H1 (cell line): ENCODE measurements around the gene NFAM1. TPM values are rescaled to one million over a fixed set of nuclear protein-coding genes. Genes with fewer than 3 reads are reported as not detected.

Experiments used
- CTCF ChIA-PET: fragments of 300-600 bp; sonication (Branson Sonifier 250); formaldehyde crosslinking; loops from one replicate; lab custom pipeline; 2021; ENCODE audit not compliant: partially characterized antibody; lab: Charles Lee
- POLR2A ChIA-PET: fragments of 300-600 bp; sonication (Branson Sonifier 250); formaldehyde crosslinking; loops from one replicate; lab custom pipeline; 2021; ENCODE audit warnings: inconsistent platforms; ENCODE audit not compliant: partially characterized antibody; lab: Charles Lee
- DNase-seq, 2 experiments: peaks; one replicate each; pipeline versions ENCODE4 v3.0.0 to v3.0.0-alpha.2; 2010 to 2022; ENCODE audit warnings: low spot score in 2 of 2, low read depth in 1 of 2, mixed read lengths in 1 of 2
- FAIRE-seq: peaks from 2 replicates; lab custom pipeline; 2011; peaks lifted over from hg19 to GRCh38; lab: Jason Lieb, UNC
- H2AFZ ChIP-seq: 2 replicates; pipeline ENCODE4 v1.8.1; 2012; ENCODE audit warnings: low read length, inconsistent platforms
- H2AK5ac ChIP-seq: 2 replicates; pipeline ENCODE4 v1.6.1; 2013; ENCODE audit warnings: low read depth, low read length
- H2BK120ac ChIP-seq: replicated peaks from 2 replicates; pipeline ENCODE3; 2013; ENCODE audit warnings: low read depth, low read length, inconsistent platforms
- H2BK12ac ChIP-seq: 2 replicates; pipeline ENCODE4 v1.6.1; 2013; ENCODE audit warnings: low read depth, low read length
- H2BK15ac ChIP-seq: 2 replicates; pipeline ENCODE4 v1.6.1; 2013; ENCODE audit warnings: low read length
- H2BK20ac ChIP-seq: 2 replicates; pipeline ENCODE4 v1.6.1; 2013; ENCODE audit warnings: low read length
- H2BK5ac ChIP-seq: 2 replicates; pipeline ENCODE4 v1.6.1; 2013; ENCODE audit warnings: low read depth, low read length
- H3K14ac ChIP-seq: 2 replicates; pipeline ENCODE4 v1.6.1; 2013; ENCODE audit warnings: inconsistent platforms; ENCODE audit not compliant: insufficient read length
- H3K18ac ChIP-seq: 2 replicates; pipeline ENCODE4 v1.6.1; 2013; ENCODE audit warnings: low read length; ENCODE audit errors: extremely low read depth
- H3K23ac ChIP-seq: 2 replicates; pipeline ENCODE4 v1.6.1; 2013; ENCODE audit warnings: inconsistent platforms; ENCODE audit not compliant: insufficient read length
- H3K23me2 ChIP-seq: 2 replicates; pipeline ENCODE4 v1.6.1; 2013; ENCODE audit warnings: low read depth, low read length
- H3K27ac ChIP-seq: 2 replicates; pipeline ENCODE4 v1.6.1; 2011; ENCODE audit warnings: low read depth, low read length, inconsistent platforms
- H3K27me3 ChIP-seq, 4 experiments: replicated peaks in 1 of 4; 1 replicate in 1 of 4; 2 replicates in 3 of 4; pipeline versions ENCODE4 v1.6.1 to v1.8.1; 2011 to 2013; ENCODE audit warnings: low read length in 3 of 4, mild to moderate bottlenecking in 3 of 4, inconsistent platforms in 2 of 4, mixed read lengths in 2 of 4, moderate library complexity in 1 of 4; ENCODE audit not compliant: control insufficient read depth in 3 of 4, insufficient read depth in 3 of 4; ENCODE audit errors: extremely low read depth in 1 of 4
- H3K36me3 ChIP-seq, 4 experiments: 2 replicates each; pipeline versions ENCODE4 v1.6.1 to v1.8.1; 2011 to 2013; ENCODE audit warnings: mild to moderate bottlenecking in 4 of 4, low read length in 3 of 4, moderate library complexity in 2 of 4, control low read depth in 1 of 4, inconsistent platforms in 1 of 4; ENCODE audit not compliant: insufficient read depth in 4 of 4, control insufficient read depth in 2 of 4
- H3K4ac ChIP-seq: replicated peaks from 2 replicates; pipeline ENCODE3; 2013; ENCODE audit warnings: low read length, low read depth, mixed read lengths, inconsistent platforms; ENCODE audit not compliant: insufficient read length
- H3K4me1 ChIP-seq, 4 experiments: replicated peaks in 1 of 4; 1 replicate in 1 of 4; 2 replicates in 3 of 4; pipeline versions ENCODE4 v1.6.1 to v1.8.1; 2011 to 2013; ENCODE audit warnings: low read length in 3 of 4, inconsistent platforms in 2 of 4, mixed read lengths in 1 of 4; ENCODE audit not compliant: insufficient read depth in 4 of 4, control insufficient read depth in 3 of 4
- H3K4me2 ChIP-seq, 2 experiments: 2 replicates each; pipeline versions ENCODE4 v1.6.1 to v1.8.1; 2011 to 2013; ENCODE audit warnings: low read depth in 2 of 2, low read length in 2 of 2, control low read depth in 1 of 2, inconsistent platforms in 1 of 2, mild to moderate bottlenecking in 1 of 2; ENCODE audit not compliant: insufficient read depth in 1 of 2
- H3K4me3 ChIP-seq, 4 experiments: fragments of 200-600, 300-600 bp in 1 of 4; sonication (generic), shearing (Covaris generic), sonication (Bioruptor Twin) in 1 of 4; 2 replicates each; pipeline versions ENCODE4 v1.5.1 to v1.8.1; 2011 to 2016; ENCODE audit warnings: low read length in 4 of 4, low read depth in 3 of 4, control low read depth in 2 of 4, inconsistent platforms in 2 of 4, mild to moderate bottlenecking in 2 of 4, mixed read lengths in 1 of 4, moderate library complexity in 1 of 4; ENCODE audit not compliant: insufficient read depth in 2 of 4; ENCODE audit errors: extremely low read depth in 1 of 4
- H3K56ac ChIP-seq: replicated peaks from 2 replicates; pipeline ENCODE3; 2013; ENCODE audit warnings: low read depth, mild to moderate bottlenecking, mixed read lengths, low read length, inconsistent platforms; ENCODE audit not compliant: insufficient read length
- H3K79me1 ChIP-seq: 2 replicates; pipeline ENCODE4 v1.6.1; 2013; ENCODE audit warnings: low read depth, low read length, control low read depth
- H3K79me2 ChIP-seq, 2 experiments: 2 replicates each; pipeline versions ENCODE4 v1.6.1 to v1.8.1; 2012 to 2013; ENCODE audit warnings: low read length in 2 of 2, mild to moderate bottlenecking in 2 of 2, inconsistent platforms in 1 of 2; ENCODE audit not compliant: insufficient read depth in 2 of 2, control insufficient read depth in 1 of 2
- H3K9ac ChIP-seq, 4 experiments: replicated peaks in 1 of 4; 1 replicate in 1 of 4; 2 replicates in 3 of 4; pipeline versions ENCODE4 v1.6.1 to v1.8.1; 2011 to 2013; ENCODE audit warnings: low read depth in 3 of 4, low read length in 3 of 4, control low read depth in 2 of 4, mild to moderate bottlenecking in 2 of 4, moderate library complexity in 2 of 4, inconsistent platforms in 1 of 4; ENCODE audit errors: extremely low read depth in 1 of 4
- H3K9me3 ChIP-seq, 2 experiments: 2 replicates each; pipeline versions ENCODE4 v1.6.1 to v1.8.1; 2012 to 2013; ENCODE audit warnings: mild to moderate bottlenecking in 2 of 2, moderate library complexity in 2 of 2, control low read depth in 1 of 2, inconsistent platforms in 1 of 2, low read depth in 1 of 2, low read length in 1 of 2, mixed read lengths in 1 of 2; ENCODE audit not compliant: insufficient read depth in 2 of 2
- H4K20me1 ChIP-seq, 2 experiments: replicated peaks in 1 of 2; 2 replicates each; pipeline versions ENCODE3 to v1.8.1; 2011 to 2013; ENCODE audit warnings: inconsistent platforms in 2 of 2, low read length in 2 of 2, mild to moderate bottlenecking in 1 of 2; ENCODE audit not compliant: insufficient read depth in 2 of 2, control insufficient read depth in 1 of 2
- H4K5ac ChIP-seq: 2 replicates; pipeline ENCODE4 v1.6.1; 2013; ENCODE audit warnings: low read length, low read depth, mixed read lengths, inconsistent platforms; ENCODE audit not compliant: insufficient read length
- H4K8ac ChIP-seq: 2 replicates; pipeline ENCODE4 v1.8.0; 2013; ENCODE audit warnings: mild to moderate bottlenecking, moderate library complexity, low read length, inconsistent platforms; ENCODE audit not compliant: insufficient read depth; ENCODE audit errors: extremely low read depth
- H4K91ac ChIP-seq: replicated peaks from 2 replicates; pipeline ENCODE3; 2013; ENCODE audit warnings: low read length, mixed read lengths, inconsistent platforms; ENCODE audit not compliant: insufficient read length
- CBX5 ChIP-seq: fragments of 300-800, 300-1000 bp; sonication (generic); IDR thresholded peaks from 2 replicates; pipeline ENCODE4 v1.7.1; 2016; ENCODE audit warnings: antibody characterized with exemption, low read length, low read depth
- CBX8 ChIP-seq: fragments of 300-800, 300-1000 bp; sonication (generic); IDR thresholded peaks from 2 replicates; pipeline ENCODE4 v1.7.1; 2016; ENCODE audit warnings: low read depth, low read length, borderline replicate concordance
- CEBPB ChIP-seq: IDR thresholded peaks from 2 replicates; pipeline ENCODE4 v1.6.1; 2012; ENCODE audit warnings: low read depth, low read length
- CREB1 ChIP-seq: IDR thresholded peaks from 2 replicates; pipeline ENCODE4 v1.6.1; 2012; ENCODE audit warnings: inconsistent platforms
- EP300 ChIP-seq, 2 experiments: IDR thresholded peaks; 1 replicate in 1 of 2; 2 replicates in 1 of 2; pipeline ENCODE4 v1.6.1; 2011 to 2012; ENCODE audit warnings: low read depth in 2 of 2, low read length in 2 of 2, mild to moderate bottlenecking in 2 of 2, borderline replicate concordance in 1 of 2, inconsistent platforms in 1 of 2, moderate library complexity in 1 of 2
- NANOG ChIP-seq: IDR thresholded peaks from 2 replicates; pipeline ENCODE4 v1.6.1; 2011; ENCODE audit warnings: low read length, low read depth, mild to moderate bottlenecking, inconsistent platforms; ENCODE audit not compliant: insufficient read depth, poor library complexity, severe bottlenecking
- NRF1 ChIP-seq: IDR thresholded peaks from 2 replicates; pipeline ENCODE4 v1.6.1; 2011; ENCODE audit warnings: mild to moderate bottlenecking, low read depth, low read length, improper control_type of control experiment
- POLR2AphosphoS5 ChIP-seq: IDR thresholded peaks from 2 replicates; pipeline ENCODE4 v1.6.1; 2011; ENCODE audit warnings: low read depth, low read length
- SAP30 ChIP-seq: fragments of 300-600 bp; sonication (generic); IDR thresholded peaks from 2 replicates; pipeline ENCODE4 v1.7.1; 2012; ENCODE audit warnings: low read length, moderate library complexity, mild to moderate bottlenecking, inconsistent platforms; ENCODE audit not compliant: insufficient read depth, insufficient replicate concordance
- TAF1 ChIP-seq: IDR thresholded peaks from 2 replicates; pipeline ENCODE4 v1.6.1; 2011; ENCODE audit warnings: mild to moderate bottlenecking, low read depth, low read length
- TEAD4 ChIP-seq: IDR thresholded peaks from 2 replicates; pipeline ENCODE4 v1.6.1; 2012; ENCODE audit warnings: low read depth, low read length, inconsistent platforms, mixed read lengths
- WGBS, 2 experiments: shearing (Covaris generic) in 1 of 2; methylation state at CpG; one replicate each; pipeline versions ENCODE4 v1.1.6 to v1.1.7; 2013 to 2015; ENCODE audit warnings: low lambda C conversion rate in 2 of 2, mixed read lengths in 2 of 2, inconsistent platforms in 1 of 2, low coverage in 1 of 2, missing lambda C conversion rate in 1 of 2; ENCODE audit not compliant: insufficient replicate concordance in 2 of 2, insufficient coverage in 1 of 2, insufficient read length in 1 of 2; ENCODE audit errors: extremely low coverage in 1 of 2, missing lambda C conversion rate in 1 of 2; 5-methylcytosine and 5-hydroxymethylcytosine counted together
- polyA plus RNA-seq, 7 experiments: library from polyadenylated mRNA; depleted of rRNA in 3 of 7; stranded (reverse) in 5 of 7; unstranded in 2 of 7; fragments of >200 nt in 5 of 7; fragments of 200-250 nt in 2 of 7; gene quantifications; 1 replicate in 5 of 7; 2 replicates in 1 of 7; 4 replicates in 1 of 7; pipeline versions ENCODE4 v1.2.1 to v1.2.3, GENCODE V29; 2011 to 2013; ENCODE audit warnings: missing spikeins in 2 of 7, mixed read lengths in 2 of 7
- total RNA-seq: library from RNA; stranded (reverse); fragmentation: NEBNext Ultra II Directional; extraction: Animal tissue kit (Norgen Biotek cat#: 25700); gene quantifications from 2 replicates; pipeline ENCODE4 v1.2.1, GENCODE V29; 2021

The NFAM1 gene
- total and polyA plus RNA-seq, 2 of the 8 experiments (the other 6 are each of a cell fraction or from before 2014, with no cell fraction given) = 0.62 to 0.73 TPM

- Histone ChIP-seq H3K4me1 (peaks cover 18 to 46% (median 28%) of the 10 kb centered on the region in 4 experiments), H3K27me3 (peaks cover 0 to 2% (median 0%) of the 10 kb centered on the region in 4 experiments; a peak in 2 of 7 replicates), H2BK20ac (no peak overlapping the region), H3K9me3 (no peaks in the 10 kb centered on the region), H3K23ac (no peak overlapping the region), H2BK12ac (0 out of 2 replicates have a peak overlapping the region, but pooled peaks have one; percentile 85), H3K4me3 (peak overlapping the region; percentile 75 to 97 (median 83)), H2AK5ac (peak overlapping the region; percentile 79), H3K4ac (peak overlapping the region; percentile 91), H4K20me1 (peaks cover 10 to 15% of the 10 kb centered on the region in 2 experiments), H2BK120ac (peak overlapping the region; percentile 68), H3K56ac (no peak overlapping the region), H3K36me3 (no peaks in the 10 kb centered on the region), H3K18ac (peak overlapping the region; percentile 93), H2BK15ac (0 out of 2 replicates have a peak overlapping the region, but pooled peaks have one; percentile 82), H4K8ac (no peak overlapping the region; the same call in 1 of the 2 replicates), H3K9ac (peak overlapping the region in 2 of 4 experiments; percentile 45 to 84; a peak in 3 of 7 replicates), H3K79me2 (peaks cover 5 to 28% of the 10 kb centered on the region in 2 experiments; a peak in 3 of 4 replicates), H3K23me2 (peaks cover 12% of the 10 kb centered on the region; the same call in 1 of the 2 replicates), H2BK5ac (peak overlapping the region; percentile 90; the same call in 1 of the 2 replicates), H3K4me2 (peak overlapping the region; percentile 84 to 97), H3K14ac (peak overlapping the region; percentile 4), H4K91ac (peak overlapping the region; percentile 86), H3K79me1 (peaks cover 3% of the 10 kb centered on the region; the same call in 1 of the 2 replicates), H2AFZ (0 out of 2 replicates have a peak overlapping the region, but pooled peaks have one; percentile 22), H3K27ac (no peak overlapping the region), H4K5ac (peak overlapping the region; percentile 95)
- WGBS, 2 experiments = 19% methylated on average over 21 of the region's 42 CpGs; no CpG with 5 or more reads in 1 of the 2 experiments
- ChIA-PET CTCF (interaction anchor here (0.6 to 2.0 kb wide), 12 partner anchors 9 to 74 kb away, joined by 3 to 7 read pairs (median 3); no protein-coding TSS in a partner anchor), POLR2A (interaction anchor here (0.6 to 2.1 kb wide), 15 partner anchors 10 to 423 kb away, joined by 3 to 10 read pairs (median 4); partner anchors contain the start of gene CENPM)
- DNase-seq = peak in 1 of 2 experiments; percentile 78
- peak; percentile 93 for FAIRE-seq
- no peak for TF ChIP-seq CREB1
- no peak for TF ChIP-seq NANOG
- TF ChIP-seq SAP30 = no peak
- no peak for TF ChIP-seq CBX8
- no peak for TF ChIP-seq CEBPB
- TF ChIP-seq EP300 (IDR thresholded peaks at IDR 0.05; ENCODE audit: borderline replicate concordance in 1 of 2, low read depth in 2 of 2, low read length in 2 of 2) = peak in 1 of 2 experiments; percentile 42; a peak in 1 of 3 replicates
- TF ChIP-seq POLR2AphosphoS5 = peak; percentile 57
- peak; percentile 82 for TF ChIP-seq TAF1
- no peak for TF ChIP-seq TEAD4
- no peak for TF ChIP-seq CBX5
- TF ChIP-seq NRF1 = no peak
Measured at GRCh38 chr22:42369250-42370041, 62.8 kb downstream of the NFAM1 start.
